ENCODE data around the gene ARL2.

ARL2 gene

DNA sequence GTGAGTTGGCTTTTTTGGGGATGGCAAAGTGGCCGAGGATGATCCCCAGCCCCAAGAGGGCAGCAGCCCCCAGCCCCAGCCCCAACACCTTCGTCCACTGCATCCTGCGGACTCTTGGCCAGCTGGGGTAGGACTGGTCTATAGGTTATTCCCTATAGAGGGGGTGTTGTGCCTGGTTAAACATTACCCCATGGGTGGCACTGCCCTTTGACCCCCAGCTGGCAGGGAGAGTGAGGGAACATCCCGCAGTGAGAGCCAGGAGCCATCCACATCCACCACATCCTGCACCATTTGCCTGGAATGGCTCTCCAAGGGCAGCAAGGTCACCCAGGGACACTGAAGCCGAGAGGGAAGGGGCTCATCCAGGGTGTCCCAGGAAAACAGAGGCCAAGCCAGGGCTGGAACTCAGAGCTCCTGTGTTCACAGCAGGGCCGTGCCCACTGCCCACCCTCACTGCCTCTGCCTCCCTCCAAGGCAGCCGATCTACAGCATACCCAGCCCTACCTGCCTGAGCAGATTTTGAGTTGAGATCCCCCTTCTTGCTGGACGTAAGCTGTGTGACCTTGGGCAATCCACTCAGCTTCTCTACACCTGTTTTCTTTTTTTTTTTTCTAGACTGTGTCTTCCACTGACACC lies 44.6 kb downstream of the ARL2 start, which contains the start of gene NAALADL1:
Gene NAALADL1, minus strand, starts transcription at position 135 of the 636 bp plus-strand sequence. Its CDS starts 32 bp downstream, at position 103.
- H3K27ac ChIP-seq = no peak within 1 kb of the TSS
- TF ChIP-seq, protein P1, sequence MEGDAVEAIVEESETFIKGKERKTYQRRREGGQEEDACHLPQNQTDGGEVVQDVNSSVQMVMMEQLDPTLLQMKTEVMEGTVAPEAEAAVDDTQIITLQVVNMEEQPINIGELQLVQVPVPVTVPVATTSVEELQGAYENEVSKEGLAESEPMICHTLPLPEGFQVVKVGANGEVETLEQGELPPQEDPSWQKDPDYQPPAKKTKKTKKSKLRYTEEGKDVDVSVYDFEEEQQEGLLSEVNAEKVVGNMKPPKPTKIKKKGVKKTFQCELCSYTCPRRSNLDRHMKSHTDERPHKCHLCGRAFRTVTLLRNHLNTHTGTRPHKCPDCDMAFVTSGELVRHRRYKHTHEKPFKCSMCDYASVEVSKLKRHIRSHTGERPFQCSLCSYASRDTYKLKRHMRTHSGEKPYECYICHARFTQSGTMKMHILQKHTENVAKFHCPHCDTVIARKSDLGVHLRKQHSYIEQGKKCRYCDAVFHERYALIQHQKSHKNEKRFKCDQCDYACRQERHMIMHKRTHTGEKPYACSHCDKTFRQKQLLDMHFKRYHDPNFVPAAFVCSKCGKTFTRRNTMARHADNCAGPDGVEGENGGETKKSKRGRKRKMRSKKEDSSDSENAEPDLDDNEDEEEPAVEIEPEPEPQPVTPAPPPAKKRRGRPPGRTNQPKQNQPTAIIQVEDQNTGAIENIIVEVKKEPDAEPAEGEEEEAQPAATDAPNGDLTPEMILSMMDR (conservative IDR thresholded peaks at IDR 0.05) = no peak
- TF ChIP-seq ZFX (IDR thresholded peaks at IDR 0.05) = no peak

DNA sequence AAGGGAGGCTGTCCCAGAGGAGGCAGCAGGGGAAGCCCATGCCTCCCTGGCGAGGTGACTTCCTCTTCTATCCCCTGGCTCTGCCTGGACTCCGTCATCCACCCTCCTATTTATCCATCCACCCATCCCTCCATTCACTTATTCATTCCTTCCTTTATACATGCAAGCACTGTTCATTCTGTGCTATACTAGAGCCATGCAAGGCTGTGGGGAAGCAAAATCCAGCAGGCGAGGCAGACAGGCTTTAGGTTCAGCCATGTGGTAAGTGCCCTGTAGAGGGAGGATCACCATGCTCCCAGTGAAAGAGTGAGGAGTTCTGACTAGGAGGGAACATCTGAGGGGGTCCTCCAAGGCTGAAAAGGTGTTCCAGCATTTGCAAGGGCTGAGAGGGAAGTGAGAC lies 45.6 kb downstream of the ARL2 start:
- no peak overlapping the region for H3K27ac ChIP-seq
- TF ChIP-seq ZFX (IDR thresholded peaks at IDR 0.05) = no peak
- TF ChIP-seq, protein P1 (conservative IDR thresholded peaks at IDR 0.05) = no peak

DNA sequence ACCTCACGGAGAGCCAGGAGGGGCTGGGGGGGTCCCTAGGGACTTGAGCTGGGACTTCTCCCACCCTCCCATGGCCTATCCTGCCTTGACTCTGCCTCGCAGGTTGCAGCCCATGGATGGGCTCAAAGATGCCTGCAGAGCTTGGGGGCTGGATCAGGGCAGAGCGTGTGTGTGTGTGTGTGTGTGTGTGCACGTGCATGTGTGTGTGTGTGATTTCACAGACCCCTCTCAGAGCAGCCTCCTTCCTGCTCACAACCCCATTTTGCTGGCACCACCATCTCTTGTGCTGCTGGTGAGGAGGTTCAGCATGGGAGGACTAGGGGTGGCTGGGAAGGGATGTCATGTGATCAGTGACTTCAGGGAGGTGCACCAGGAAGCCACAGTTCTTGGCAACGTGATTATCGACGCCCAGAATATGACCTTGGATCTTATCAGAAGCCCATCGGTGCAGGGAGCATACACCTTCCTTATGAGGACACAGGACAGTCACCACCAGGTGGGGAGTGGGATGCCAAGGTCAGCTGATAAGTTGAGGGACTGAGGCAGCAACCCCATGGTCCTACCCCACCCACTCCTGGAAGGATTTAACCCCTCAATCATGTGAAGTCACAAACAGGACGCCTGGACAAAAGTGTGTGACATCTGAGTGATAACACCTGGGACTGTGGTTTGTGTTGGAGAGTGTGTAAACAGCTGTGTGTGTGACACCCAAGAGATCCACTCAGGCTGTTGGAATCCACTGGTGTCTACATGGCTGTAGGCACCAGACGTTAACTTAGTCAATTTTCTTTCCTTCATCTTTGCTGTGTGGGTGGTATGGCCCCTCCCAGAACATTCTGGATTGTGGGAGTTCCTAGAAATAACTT lies 46.2 kb downstream of the ARL2 start:
- TF ChIP-seq ZFX (IDR thresholded peaks at IDR 0.05) = no peak
- TF ChIP-seq, protein P1 (conservative IDR thresholded peaks at IDR 0.05) = no peak
- H3K27ac ChIP-seq = no peak overlapping the region

DNA sequence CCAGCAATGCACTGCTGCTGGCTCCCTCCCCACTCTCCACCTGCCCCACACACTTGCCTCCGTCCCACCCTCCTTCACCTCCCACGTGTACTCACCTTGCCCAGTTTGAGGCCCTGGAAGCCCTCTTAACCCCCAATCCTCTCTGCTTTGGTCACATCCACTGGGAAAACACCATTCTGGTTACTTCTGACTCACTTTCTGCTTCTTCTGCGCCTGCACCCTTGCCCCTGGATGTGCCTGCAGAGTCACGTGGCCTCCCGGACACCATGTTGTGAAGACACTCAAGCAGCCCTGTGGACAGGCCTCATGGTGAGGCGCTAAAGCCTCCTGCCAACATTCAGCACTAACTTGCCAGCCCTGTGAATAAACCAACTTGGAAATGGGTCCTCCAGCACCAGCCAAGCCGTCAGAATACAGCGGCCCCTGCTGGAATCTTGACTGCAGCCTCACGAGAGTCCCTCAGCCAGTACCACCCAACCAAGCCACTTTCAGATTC lies 47.0 kb downstream of the ARL2 start:
- H3K27ac ChIP-seq = no peak overlapping the region
- TF ChIP-seq, protein P1 (conservative IDR thresholded peaks at IDR 0.05) = no peak
- TF ChIP-seq ZFX (IDR thresholded peaks at IDR 0.05) = no peak

DNA sequence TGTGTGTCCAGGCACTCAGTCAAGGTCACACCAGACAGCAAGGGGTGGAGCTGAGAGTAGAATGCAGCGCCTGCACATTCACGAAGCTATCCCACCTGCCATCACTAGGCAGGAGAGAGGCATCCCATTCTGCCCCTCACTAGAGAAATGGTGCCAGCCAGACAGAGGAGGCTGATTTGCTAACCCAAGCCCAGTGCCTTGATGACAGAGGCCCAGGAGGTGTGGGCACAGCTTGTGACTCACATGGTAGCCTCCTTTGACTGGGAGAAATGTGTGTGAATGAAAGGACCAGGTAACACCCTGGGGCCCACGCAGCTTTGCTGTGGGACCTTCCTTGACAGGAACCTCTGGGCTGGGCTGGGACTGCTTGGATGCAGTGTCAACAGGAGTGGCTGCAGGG lies 49.6 kb downstream of the ARL2 start:
- no peak overlapping the region for H3K27ac ChIP-seq
- TF ChIP-seq, protein P1 (conservative IDR thresholded peaks at IDR 0.05) = no peak

DNA sequence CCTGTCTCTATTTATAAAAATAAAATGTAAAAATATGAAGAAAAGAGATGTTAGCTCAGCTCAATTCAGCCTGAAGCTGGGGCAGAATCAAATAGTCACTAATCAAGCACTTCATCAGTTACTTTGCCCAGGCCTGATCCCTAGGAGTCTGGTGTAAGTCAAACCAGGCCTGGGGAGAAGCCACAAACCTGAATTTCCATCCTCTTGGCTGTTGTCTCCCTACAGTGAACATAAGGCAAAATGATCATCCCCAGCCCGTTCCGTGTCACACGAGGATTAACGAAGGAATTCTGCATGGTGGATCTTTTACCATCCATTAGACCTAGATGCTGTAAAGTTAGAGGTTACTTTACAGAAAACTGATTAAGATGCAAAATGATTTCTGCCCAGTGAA lies 50.9 kb downstream of the ARL2 start:
- TF ChIP-seq ZFX (IDR thresholded peaks at IDR 0.05) = no peak
- TF ChIP-seq, protein P1 (conservative IDR thresholded peaks at IDR 0.05) = no peak
- H3K27ac ChIP-seq = no peak overlapping the region

DNA sequence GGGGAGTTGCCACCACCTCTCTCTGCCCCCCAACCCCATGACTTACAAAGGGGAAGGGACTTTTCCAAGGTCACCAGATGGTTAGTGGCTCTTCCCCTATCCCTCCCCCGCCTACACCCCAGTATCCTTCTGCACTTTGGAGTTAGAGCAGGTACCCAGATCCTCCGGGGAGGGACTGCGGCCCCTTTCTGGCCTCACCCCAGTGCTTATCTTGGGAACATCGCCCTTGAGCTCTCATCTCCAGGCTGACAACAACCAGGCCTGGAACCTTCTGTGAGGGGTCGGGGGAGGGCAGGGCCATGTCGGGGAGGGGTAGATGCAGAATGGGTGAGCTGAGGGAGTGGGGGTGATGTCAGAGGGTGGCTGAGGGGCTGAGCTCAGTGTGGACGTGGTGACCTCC lies 51.9 kb downstream of the ARL2 start:
- H3K27ac ChIP-seq = no peak overlapping the region
- no peak for TF ChIP-seq ZFX (IDR thresholded peaks at IDR 0.05)
- TF ChIP-seq, protein P1 (conservative IDR thresholded peaks at IDR 0.05) = no peak
